Epithelial cell of esophagus (primary cell): Measurements from ENCODE around the gene ZBTB16.

Experiments used
- DNase-seq: peaks from one replicate; pipeline ENCODE4 v3.0.0; 2010; ENCODE audit warnings: low read depth
- H3K4me3 ChIP-seq: 2 replicates; pipeline ENCODE4 v1.5.1; 2011; ENCODE audit warnings: mild to moderate bottlenecking, low read length, control low read depth
- CTCF ChIP-seq: IDR thresholded peaks from 2 replicates; pipeline ENCODE4 v1.5.1; 2011; ENCODE audit warnings: low read depth, mild to moderate bottlenecking, low read length, control low read depth, inconsistent platforms; ENCODE audit not compliant: insufficient read depth; ENCODE audit errors: missing control alignments

The ZBTB16 gene

GRCh38 chr11:114059278-114059983 is at the start of gene ZBTB16:
TSS of gene ZBTB16 (plus strand) at chr11:114059711. CDS start at chr11:114063301, 3,590 bp downstream.
- TF ChIP-seq CTCF, result peak; percentile 33
- peak; percentile 67 for DNase-seq
- peak within 1 kb of the TSS; percentile 89 for H3K4me3 ChIP-seq

- H3K4me3 ChIP-seq, result no peak overlapping the region
- no peak for DNase-seq
- TF ChIP-seq CTCF, result no peak
These were observed 48.6 kb upstream of the ZBTB16 start for GRCh38 chr11:114010931-114011330.

GRCh38 chr11:114011443-114011842 is 48.1 kb upstream of the ZBTB16 start:
- no peak for TF ChIP-seq CTCF
- no peak overlapping the region for H3K4me3 ChIP-seq
- no peak for DNase-seq

- TF ChIP-seq CTCF, result no peak
- H3K4me3 ChIP-seq, result no peak overlapping the region
- DNase-seq, result no peak
These were observed 44.4 kb upstream of the ZBTB16 start for GRCh38 chr11:114015117-114015516.

GRCh38 chr11:114016986-114017385 is 42.5 kb upstream of the ZBTB16 start:
- DNase-seq, result no peak
- H3K4me3 ChIP-seq, result no peak overlapping the region
- no peak for TF ChIP-seq CTCF

GRCh38 chr11:114017723-114018122 is 41.8 kb upstream of the ZBTB16 start:
- no peak overlapping the region for H3K4me3 ChIP-seq
- no peak for TF ChIP-seq CTCF
- no peak for DNase-seq

- DNase-seq, result no peak
- H3K4me3 ChIP-seq, result no peak overlapping the region
- no peak for TF ChIP-seq CTCF
These were observed 40.5 kb upstream of the ZBTB16 start for GRCh38 chr11:114019046-114019445.
